Lower leg skin (tissue), 4 donors: Measurements from ENCODE around the gene TSTD1. TPM values are rescaled to one million over a fixed set of nuclear protein-coding genes. Genes with fewer than 3 reads are reported as not detected.

Source experiments
- DNase-seq, 2 donors: peaks; one replicate each; pipeline ENCODE4 v3.0.0-alpha.2; 2019; ENCODE audit warnings: low spot score in 2 of 2
- H3K4me3 ChIP-seq: fragments of 200-600 bp; sonication (generic); 2 replicates; pipeline ENCODE4 v1.5.1; 2017; ENCODE audit warnings: mild to moderate bottlenecking, low read depth; ENCODE audit not compliant: poor library complexity, severe bottlenecking
- CTCF ChIP-seq, 3 donors: fragments of 450-650 bp; IDR thresholded peaks; one replicate each; pipeline ENCODE4 v1.5.1; 2016; ENCODE audit warnings: antibody characterized with exemption in 3 of 3, mild to moderate bottlenecking in 3 of 3, moderate library complexity in 2 of 3
- POLR2A ChIP-seq, 2 donors: fragments of 450-650 bp; IDR thresholded peaks; one replicate each; pipeline ENCODE4 v1.6.1; 2016 to 2017; ENCODE audit warnings: antibody characterized with exemption in 2 of 2, mild to moderate bottlenecking in 1 of 2, moderate library complexity in 1 of 2
- WGBS, 2 donors: methylation state at CpG; one replicate each; pipeline ENCODE4 v1.1.5; 2018; 5-methylcytosine and 5-hydroxymethylcytosine counted together
- intact Hi-C: fragments of 100-400 bp; cut with DNase I; formaldehyde crosslinking; loops from one replicate; pipeline ENCODE4 v1.15.0; 2023; ENCODE audit warnings: low total_unique reads
- total RNA-seq, 4 donors: library from RNA; depleted of rRNA; stranded (reverse); fragments of >200 nt; gene quantifications; one replicate each; pipeline ENCODE4 v1.1.0, GENCODE V29; 2016

The TSTD1 gene
- total RNA-seq, 4 donors from 2014 or later, result 94.9 to 136 (median 107) TPM

DNA sequence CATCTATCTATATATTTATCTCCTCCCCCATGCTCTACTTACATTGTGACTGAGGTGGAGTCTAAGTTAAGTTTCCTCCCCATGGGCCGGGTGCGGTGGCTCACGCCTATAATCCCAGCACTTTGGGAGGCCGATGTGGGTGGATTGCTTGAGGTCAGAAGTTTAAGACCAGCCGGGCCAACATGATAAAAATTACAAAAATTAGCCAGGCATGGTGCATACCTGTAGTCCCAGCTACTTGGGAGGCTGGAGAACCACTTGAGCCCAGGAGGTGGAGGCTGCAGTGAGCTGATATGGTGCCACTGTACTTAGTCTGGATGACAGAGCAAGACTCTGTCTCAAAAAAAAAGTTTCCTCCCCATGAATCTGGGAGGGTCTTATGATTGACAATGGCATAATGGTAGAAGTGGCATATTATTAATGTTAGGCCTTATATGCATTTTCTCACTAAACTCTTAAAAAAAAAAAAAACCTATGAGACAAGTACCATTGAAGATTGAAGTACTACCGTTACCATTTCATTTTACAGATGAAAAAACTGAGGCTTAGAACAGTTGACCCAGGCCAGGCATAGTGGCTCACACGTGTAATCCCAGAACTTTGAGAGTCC, 29.1 kb downstream of the TSTD1 start:
- DNase-seq, result no peak
- 88% methylated on average over 7 of the region's 7 CpGs for WGBS, 2 donors

DNA sequence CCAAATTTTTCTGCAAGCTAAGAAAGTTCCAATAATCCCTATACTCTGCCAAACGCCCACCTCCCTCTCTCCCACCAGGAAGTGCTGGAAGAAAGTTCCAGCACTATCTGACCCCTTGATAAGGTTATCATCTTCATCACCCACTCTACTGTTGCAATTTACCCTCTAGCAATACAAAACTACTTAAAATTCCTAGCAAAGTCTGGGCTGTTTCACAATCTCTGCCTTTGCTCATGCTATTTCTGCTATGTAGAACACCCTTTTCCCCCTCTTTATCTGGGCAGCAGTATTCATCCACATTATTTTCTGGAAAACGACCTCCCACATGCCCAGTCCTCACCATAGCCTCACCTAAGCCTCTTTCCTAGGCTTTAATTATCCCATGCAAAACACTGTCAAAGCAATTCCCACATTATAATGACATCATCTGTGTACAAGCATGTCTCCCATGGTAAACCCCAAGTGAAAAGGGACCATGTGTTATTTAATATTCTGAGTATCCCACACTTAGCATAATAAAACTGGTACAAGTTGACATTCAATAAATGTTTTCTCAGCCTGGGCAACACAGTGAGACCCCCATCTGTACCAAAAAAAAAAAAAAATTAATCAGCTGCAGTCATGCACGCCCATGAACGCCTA, 29.8 kb downstream of the TSTD1 start:
- intact Hi-C loops, result no loop called here
- no peak overlapping the region for H3K4me3 ChIP-seq
- TF ChIP-seq POLR2A (IDR thresholded peaks at IDR 0.05) (no peak), CTCF (IDR thresholded peaks at IDR 0.05) (no peak)
- no peak for DNase-seq
- WGBS, 2 donors, result 65 to 67% methylated on average over 4 of the region's 4 CpGs

More for the DNA sequence above, 29.1 kb downstream of the TSTD1 start:
- no peak overlapping the region for H3K4me3 ChIP-seq
- intact Hi-C loops, result no loop called here
- TF ChIP-seq POLR2A (IDR thresholded peaks at IDR 0.05), result no peak
- TF ChIP-seq CTCF (IDR thresholded peaks at IDR 0.05), result no peak

- H3K4me3 ChIP-seq, result no peak overlapping the region
- no peak for DNase-seq
- TF ChIP-seq POLR2A (IDR thresholded peaks at IDR 0.05) (no peak), CTCF (IDR thresholded peaks at IDR 0.05) (no peak)
- WGBS, 2 donors, result 83 to 91% methylated on average over 2 of the region's 2 CpGs
- intact Hi-C loops, result no loop called here
Measured at GRCh38 chr1:161007369-161007768, 31.4 kb downstream of the TSTD1 start.

DNA sequence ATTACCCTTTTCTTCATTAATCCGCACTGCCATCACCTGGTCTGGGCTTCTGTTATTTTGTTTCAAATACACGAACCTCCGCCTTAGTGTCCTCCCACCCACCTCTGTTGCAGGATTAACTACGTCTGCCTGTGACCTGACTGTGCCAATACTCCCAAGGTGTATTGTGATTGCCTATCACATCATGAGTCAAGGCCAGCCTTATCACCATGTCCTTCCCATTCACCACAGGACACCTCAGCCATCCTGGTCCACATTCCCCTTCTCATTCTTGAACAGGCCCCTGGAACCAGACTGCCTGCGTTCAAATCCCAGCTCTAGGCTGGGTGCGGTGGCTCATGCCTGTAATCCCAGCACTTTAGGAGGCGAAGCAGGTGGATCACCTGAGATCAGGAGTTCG, 32.2 kb downstream of the TSTD1 start:
- no peak for DNase-seq
- intact Hi-C loops, result no loop called here
- no peak for TF ChIP-seq CTCF (IDR thresholded peaks at IDR 0.05)

DNA sequence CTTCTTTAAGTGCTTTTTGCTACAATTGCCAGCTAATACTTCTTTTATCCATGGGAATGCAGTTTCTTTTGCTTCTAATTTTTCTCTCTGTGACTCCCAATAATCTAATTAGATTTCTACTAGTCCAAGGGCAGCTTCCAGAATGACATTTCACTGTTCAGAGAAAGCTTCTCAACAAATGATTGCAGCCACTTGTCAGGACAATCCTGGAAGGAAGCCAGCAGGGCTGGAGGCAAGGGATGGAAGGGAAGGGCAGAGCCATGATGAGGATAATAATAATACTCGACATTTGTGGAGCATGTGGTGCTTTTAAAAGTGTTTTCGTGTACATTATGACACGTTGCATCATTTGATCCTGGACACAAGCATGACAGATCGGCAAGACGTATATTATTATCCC, 37.2 kb downstream of the TSTD1 start:
- 42 to 49% methylated on average over 5 of the region's 5 CpGs for whole genome bisulfite sequencing, 2 donors
- DNase-seq, result no peak
- no peak for TF ChIP-seq POLR2A (IDR thresholded peaks at IDR 0.05)
- no peak for TF ChIP-seq CTCF (IDR thresholded peaks at IDR 0.05)
- H3K4me3 ChIP-seq, result no peak overlapping the region
- intact Hi-C loops, result loop anchor here (5.0 kb wide), 1 partner anchor 96 kb away; the partner anchor contains the start of gene KLHDC9

More for the DNA sequence above, 32.2 kb downstream of the TSTD1 start:
- WGBS, 2 donors, result 88 to 93% methylated on average over 8 of the region's 8 CpGs
- no peak overlapping the region for H3K4me3 ChIP-seq
